ENCODE data around the gene GMPPA.

The GMPPA gene

GRCh38 chr2:219548990-219549389 is 50.3 kb downstream of the GMPPA start:
- H3K27ac ChIP-seq (ENCODE audit: insufficient read depth, low read depth, low read length, poor library complexity, severe bottlenecking): no peak overlapping the region
- H3K4me1 ChIP-seq (ENCODE audit: control insufficient read depth, insufficient read depth, low read length): peaks cover 20% of the 10 kb centered on the region
- WGBS, 2 experiments: 94% methylated on average over 18 of the region's 18 CpGs
- peaks cover 53% of the 10 kb centered on the region for H3K27me3 ChIP-seq (ENCODE audit: control insufficient read depth, insufficient read depth, low read length, poor library complexity, severe bottlenecking)
- H3K9me3 ChIP-seq (ENCODE audit: control insufficient read depth, low read length): no peaks in the 10 kb centered on the region
- H3K4me3 ChIP-seq (ENCODE audit: insufficient read depth, low read depth, low read length): no peak overlapping the region
- H3K36me3 ChIP-seq (ENCODE audit: control insufficient read depth, insufficient read depth, low read length): no peaks in the 10 kb centered on the region

- H3K4me3 ChIP-seq (ENCODE audit: insufficient read depth, low read depth, low read length): no peak overlapping the region
- H3K4me1 ChIP-seq (ENCODE audit: control insufficient read depth, insufficient read depth, low read length): peaks cover 14% of the 10 kb centered on the region
- 94 to 95% methylated on average over 9 of the region's 9 CpGs for WGBS, 2 experiments
- peaks cover 50% of the 10 kb centered on the region for H3K27me3 ChIP-seq (ENCODE audit: control insufficient read depth, insufficient read depth, low read length, poor library complexity, severe bottlenecking)
- H3K9me3 ChIP-seq (ENCODE audit: control insufficient read depth, low read length): no peaks in the 10 kb centered on the region
- no peaks in the 10 kb centered on the region for H3K36me3 ChIP-seq (ENCODE audit: control insufficient read depth, insufficient read depth, low read length)
- H3K27ac ChIP-seq (ENCODE audit: insufficient read depth, low read depth, low read length, poor library complexity, severe bottlenecking): no peak overlapping the region
Observed at GRCh38 chr2:219549619-219550018, 50.9 kb downstream of the GMPPA start.

GRCh38 chr2:219551441-219552381 is 53.0 kb downstream of the GMPPA start:
- peak overlapping the region; percentile 73 for H3K4me3 ChIP-seq (ENCODE audit: insufficient read depth, low read depth, low read length)
- H3K27ac ChIP-seq (ENCODE audit: insufficient read depth, low read depth, low read length, poor library complexity, severe bottlenecking): no peak overlapping the region
- no peaks in the 10 kb centered on the region for H3K9me3 ChIP-seq (ENCODE audit: control insufficient read depth, low read length)
- WGBS, 2 experiments: 2% methylated on average over 54 of the region's 54 CpGs
- peaks cover 14% of the 10 kb centered on the region for H3K4me1 ChIP-seq (ENCODE audit: control insufficient read depth, insufficient read depth, low read length)
- H3K36me3 ChIP-seq (ENCODE audit: control insufficient read depth, insufficient read depth, low read length): no peaks in the 10 kb centered on the region
- peaks cover 39% of the 10 kb centered on the region for H3K27me3 ChIP-seq (ENCODE audit: control insufficient read depth, insufficient read depth, low read length, poor library complexity, severe bottlenecking)

GRCh38 chr2:219552382-219553167 is 53.9 kb downstream of the GMPPA start:
- H3K27ac ChIP-seq (ENCODE audit: insufficient read depth, low read depth, low read length, poor library complexity, severe bottlenecking): no peak overlapping the region
- WGBS, 2 experiments: 1 to 2% methylated on average over 99 of the region's 99 CpGs
- H3K4me3 ChIP-seq (ENCODE audit: insufficient read depth, low read depth, low read length): peak overlapping the region; percentile 73
- peaks cover 39% of the 10 kb centered on the region for H3K27me3 ChIP-seq (ENCODE audit: control insufficient read depth, insufficient read depth, low read length, poor library complexity, severe bottlenecking)
- peaks cover 14% of the 10 kb centered on the region for H3K4me1 ChIP-seq (ENCODE audit: control insufficient read depth, insufficient read depth, low read length)
- H3K36me3 ChIP-seq (ENCODE audit: control insufficient read depth, insufficient read depth, low read length): no peaks in the 10 kb centered on the region
- no peaks in the 10 kb centered on the region for H3K9me3 ChIP-seq (ENCODE audit: control insufficient read depth, low read length)

- H3K36me3 ChIP-seq (ENCODE audit: control insufficient read depth, insufficient read depth, low read length): no peaks in the 10 kb centered on the region
- H3K4me3 ChIP-seq (ENCODE audit: insufficient read depth, low read depth, low read length): peak overlapping the region; percentile 73
- H3K27me3 ChIP-seq (ENCODE audit: control insufficient read depth, insufficient read depth, low read length, poor library complexity, severe bottlenecking): peaks cover 39% of the 10 kb centered on the region
- 54% methylated on average over 7 of the region's 7 CpGs for WGBS, 2 experiments
- no peak overlapping the region for H3K27ac ChIP-seq (ENCODE audit: insufficient read depth, low read depth, low read length, poor library complexity, severe bottlenecking)
- H3K4me1 ChIP-seq (ENCODE audit: control insufficient read depth, insufficient read depth, low read length): peaks cover 14% of the 10 kb centered on the region
- H3K9me3 ChIP-seq (ENCODE audit: control insufficient read depth, low read length): no peaks in the 10 kb centered on the region
Observed at GRCh38 chr2:219553168-219553417, 54.4 kb downstream of the GMPPA start.

GRCh38 chr2:219553463-219553963 is 54.8 kb downstream of the GMPPA start:
- no peak overlapping the region for H3K27ac ChIP-seq (ENCODE audit: insufficient read depth, low read depth, low read length, poor library complexity, severe bottlenecking)
- peaks cover 14% of the 10 kb centered on the region for H3K4me1 ChIP-seq (ENCODE audit: control insufficient read depth, insufficient read depth, low read length)
- H3K27me3 ChIP-seq (ENCODE audit: control insufficient read depth, insufficient read depth, low read length, poor library complexity, severe bottlenecking): peaks cover 39% of the 10 kb centered on the region
- H3K36me3 ChIP-seq (ENCODE audit: control insufficient read depth, insufficient read depth, low read length): no peaks in the 10 kb centered on the region
- no peaks in the 10 kb centered on the region for H3K9me3 ChIP-seq (ENCODE audit: control insufficient read depth, low read length)
- WGBS, 2 experiments: 82 to 85% methylated on average over 12 of the region's 12 CpGs
- H3K4me3 ChIP-seq (ENCODE audit: insufficient read depth, low read depth, low read length): no peak overlapping the region

GRCh38 chr2:219554350-219554749 is 55.7 kb downstream of the GMPPA start:
- peaks cover 14% of the 10 kb centered on the region for H3K4me1 ChIP-seq (ENCODE audit: control insufficient read depth, insufficient read depth, low read length)
- H3K27me3 ChIP-seq (ENCODE audit: control insufficient read depth, insufficient read depth, low read length, poor library complexity, severe bottlenecking): peaks cover 39% of the 10 kb centered on the region
- no peak overlapping the region for H3K27ac ChIP-seq (ENCODE audit: insufficient read depth, low read depth, low read length, poor library complexity, severe bottlenecking)
- WGBS, 2 experiments: 90 to 92% methylated on average over 15 of the region's 15 CpGs
- H3K4me3 ChIP-seq (ENCODE audit: insufficient read depth, low read depth, low read length): no peak overlapping the region
- no peaks in the 10 kb centered on the region for H3K9me3 ChIP-seq (ENCODE audit: control insufficient read depth, low read length)
- H3K36me3 ChIP-seq (ENCODE audit: control insufficient read depth, insufficient read depth, low read length): no peaks in the 10 kb centered on the region

- Histone ChIP-seq H3K9me3 (ENCODE audit: control insufficient read depth, low read length) (no peaks in the 10 kb centered on the region), H3K27me3 (ENCODE audit: control insufficient read depth, insufficient read depth, low read length, poor library complexity, severe bottlenecking) (peaks cover 31% of the 10 kb centered on the region), H3K4me1 (ENCODE audit: control insufficient read depth, insufficient read depth, low read length) (peaks cover 12% of the 10 kb centered on the region), H3K36me3 (ENCODE audit: control insufficient read depth, insufficient read depth, low read length) (no peaks in the 10 kb centered on the region), H3K4me3 (ENCODE audit: insufficient read depth, low read depth, low read length) (no peak overlapping the region), H3K27ac (ENCODE audit: insufficient read depth, low read depth, low read length, poor library complexity, severe bottlenecking) (no peak overlapping the region)
- WGBS, 2 experiments: 95% methylated on average over 20 of the region's 20 CpGs
Observed at GRCh38 chr2:219555956-219556355, 57.3 kb downstream of the GMPPA start.

GRCh38 chr2:219556413-219556812 is 57.7 kb downstream of the GMPPA start:
- no peaks in the 10 kb centered on the region for H3K9me3 ChIP-seq (ENCODE audit: control insufficient read depth, low read length)
- H3K36me3 ChIP-seq (ENCODE audit: control insufficient read depth, insufficient read depth, low read length): no peaks in the 10 kb centered on the region
- no peak overlapping the region for H3K27ac ChIP-seq (ENCODE audit: insufficient read depth, low read depth, low read length, poor library complexity, severe bottlenecking)
- WGBS, 2 experiments: 95% methylated on average over 19 of the region's 19 CpGs
- no peak overlapping the region for H3K4me3 ChIP-seq (ENCODE audit: insufficient read depth, low read depth, low read length)
- peaks cover 26% of the 10 kb centered on the region for H3K27me3 ChIP-seq (ENCODE audit: control insufficient read depth, insufficient read depth, low read length, poor library complexity, severe bottlenecking)
- H3K4me1 ChIP-seq (ENCODE audit: control insufficient read depth, insufficient read depth, low read length): peaks cover 8% of the 10 kb centered on the region

Measured in ectodermal cell (in vitro differentiated cells).